IPS DF 4.7 (cell line): ENCODE measurements around the gene ZNF415.
"Not testable (repeated sequence)": the region's sequence is repeated elsewhere in the genome, so short reads cannot be mapped to it uniquely, and the experiment has no call there.

Source experiments
- DNase-seq: peaks from one replicate; pipeline ENCODE4 v3.0.0-alpha.2; 2013; ENCODE audit warnings: low spot score; ENCODE audit errors: extremely low read depth

Gene ZNF415

GRCh38 chr19:53102756-53103233 is 29.9 kb downstream of the ZNF415 start:
- DNase-seq = no peak

- no peak for DNase-seq
These were observed 30.4 kb downstream of the ZNF415 start for GRCh38 chr19:53102206-53102755.

DNA sequence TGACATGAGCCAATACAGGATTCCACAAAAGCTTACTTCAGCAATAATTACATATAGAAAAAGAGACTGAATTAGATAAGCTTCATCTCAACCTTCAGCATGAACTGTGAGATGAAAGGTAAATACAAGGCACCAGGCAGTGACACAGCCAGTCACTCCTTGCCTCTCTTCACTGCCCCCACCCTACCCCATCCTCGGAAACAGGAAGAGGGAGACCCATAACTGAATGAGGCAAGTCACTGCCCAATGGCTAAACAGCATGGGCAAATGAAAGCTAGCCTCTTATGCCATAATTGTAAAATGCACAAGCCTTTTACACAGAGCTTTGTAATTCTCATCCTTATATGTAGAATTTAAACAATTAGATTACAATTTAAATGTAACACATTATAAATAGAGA is 31.2 kb downstream of the ZNF415 start:
- DNase-seq = no peak

GRCh38 chr19:53098570-53098969 is 34.1 kb downstream of the ZNF415 start:
- DNase-seq = not testable (repeated sequence)

DNA sequence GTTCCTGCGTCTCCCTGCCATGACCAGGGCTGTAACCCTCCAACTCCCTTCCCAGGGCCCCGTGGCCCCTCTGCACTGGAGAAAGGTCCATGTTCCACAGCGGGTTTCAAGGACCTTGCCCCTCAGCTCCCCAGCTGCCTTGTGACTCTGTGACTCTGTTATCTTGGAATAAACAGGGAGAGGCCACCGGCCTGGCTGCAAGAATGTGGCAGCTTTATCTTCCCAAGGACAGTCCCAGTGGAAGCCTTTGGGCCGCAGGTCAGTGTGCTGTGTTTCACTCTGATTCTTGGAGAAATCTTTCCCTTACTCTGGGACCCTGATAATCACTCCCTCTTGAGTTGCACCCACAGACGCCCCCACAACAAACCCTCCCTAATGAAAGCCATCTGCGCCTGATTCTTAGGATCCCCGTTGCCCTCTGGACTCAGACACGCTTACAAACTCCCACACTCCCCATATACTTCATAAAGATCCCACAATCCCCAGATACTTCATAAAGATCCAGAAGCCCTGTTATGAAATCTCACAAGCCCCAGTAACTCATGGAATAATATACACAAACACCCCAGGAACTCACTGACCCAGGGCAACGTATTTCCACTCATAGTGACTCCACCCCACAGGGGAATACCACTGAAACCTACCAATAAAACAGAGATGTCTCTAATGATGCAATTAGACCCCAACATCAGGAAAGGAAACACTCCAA is 35.6 kb downstream of the ZNF415 start:
- not testable (repeated sequence) for DNase-seq

- not testable (repeated sequence) for DNase-seq
These were observed 36.1 kb downstream of the ZNF415 start for GRCh38 chr19:53096579-53096978.

DNA sequence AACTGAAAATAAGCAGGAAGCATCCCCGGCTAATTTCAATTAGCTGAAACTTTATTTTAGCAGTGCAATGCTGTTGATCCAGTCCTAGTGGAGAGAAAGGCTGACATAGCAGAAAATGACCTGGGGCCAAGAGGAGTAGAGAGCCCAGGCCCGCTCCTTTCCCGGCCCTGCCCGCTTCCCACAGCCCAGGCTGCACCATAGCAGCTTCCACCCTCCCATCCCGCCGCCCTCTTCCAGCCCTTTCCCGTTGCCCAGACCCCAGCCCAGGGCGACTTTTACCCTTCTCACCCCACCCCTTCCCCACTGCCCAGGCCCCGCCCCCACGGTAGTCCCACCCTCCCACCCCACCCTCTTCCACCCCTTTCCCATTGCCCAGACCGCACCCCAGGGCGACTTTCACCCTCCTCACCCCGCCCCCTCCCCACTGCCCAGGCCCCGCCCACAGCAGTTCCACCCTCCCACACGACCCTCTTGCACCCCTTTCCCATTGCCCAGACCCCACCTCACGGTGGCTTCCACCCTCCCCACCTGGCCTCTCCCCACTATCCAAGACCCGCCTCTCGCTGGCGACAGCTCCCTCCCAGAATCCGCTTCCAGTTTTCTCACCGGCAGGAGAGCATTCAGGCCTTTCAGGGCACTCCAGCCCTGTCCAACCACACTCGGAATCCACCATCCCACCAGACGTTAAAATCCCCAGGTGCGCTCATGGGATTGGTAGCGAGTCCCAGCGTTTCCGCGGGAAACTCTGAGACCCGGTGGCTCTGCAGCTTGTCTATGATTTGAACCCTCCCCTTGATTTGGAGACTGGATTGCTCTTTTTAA is 37.7 kb downstream of the ZNF415 start:
- DNase-seq = no peak

- no peak for DNase-seq
These were observed 40.0 kb downstream of the ZNF415 start for GRCh38 chr19:53092723-53093122.

GRCh38 chr19:53091413-53092254 is 41.1 kb downstream of the ZNF415 start:
- DNase-seq = no peak

GRCh38 chr19:53088091-53088490 is 44.6 kb downstream of the ZNF415 start:
- DNase-seq = no peak

- DNase-seq = no peak
These were observed 45.8 kb downstream of the ZNF415 start for GRCh38 chr19:53086949-53087348.

- DNase-seq = no peak
These were observed 47.2 kb downstream of the ZNF415 start for GRCh38 chr19:53085496-53085895.

DNA sequence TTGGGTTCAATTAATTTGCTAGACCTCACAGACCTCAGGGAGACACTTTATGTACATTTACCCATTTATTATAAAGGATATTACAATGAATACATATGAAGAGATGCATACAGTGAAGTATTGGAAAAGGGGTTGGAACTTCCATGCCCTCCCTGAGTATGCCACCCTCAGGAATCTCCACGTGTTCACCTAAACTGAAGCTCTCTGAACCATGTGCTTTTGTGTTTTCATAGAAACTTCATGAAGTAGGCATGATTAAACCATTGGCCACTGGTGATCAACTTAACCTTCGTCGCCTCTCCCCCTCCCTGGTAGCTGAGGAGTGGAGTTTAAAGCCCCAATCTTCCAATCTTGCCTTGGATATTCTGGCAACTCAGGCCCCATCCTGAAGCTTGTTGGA is 49.8 kb downstream of the ZNF415 start:
- DNase-seq = no peak

GRCh38 chr19:53079313-53079924 is 53.3 kb downstream of the ZNF415 start:
- DNase-seq = no peak

DNA sequence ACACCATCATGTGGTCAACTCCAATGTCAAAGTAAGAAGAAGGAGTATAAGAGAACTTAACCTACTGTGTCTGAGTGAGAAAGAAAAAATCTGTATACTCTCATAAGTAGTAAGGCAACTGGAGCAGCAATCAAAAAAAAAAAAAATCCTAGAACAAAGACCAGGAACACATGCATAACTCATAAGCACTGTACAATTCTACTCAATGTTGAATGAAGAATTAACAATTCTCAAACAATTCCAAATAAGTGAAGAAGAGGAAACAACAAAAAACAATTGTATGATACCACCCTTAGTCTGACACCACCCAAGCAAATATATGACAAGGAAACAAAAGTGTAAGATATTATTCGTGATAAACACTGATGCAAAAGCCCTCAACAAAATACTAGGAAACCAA is 54.0 kb downstream of the ZNF415 start:
- no peak for DNase-seq

- no peak for DNase-seq
These were observed 55.7 kb downstream of the ZNF415 start for GRCh38 chr19:53076984-53077383.

DNA sequence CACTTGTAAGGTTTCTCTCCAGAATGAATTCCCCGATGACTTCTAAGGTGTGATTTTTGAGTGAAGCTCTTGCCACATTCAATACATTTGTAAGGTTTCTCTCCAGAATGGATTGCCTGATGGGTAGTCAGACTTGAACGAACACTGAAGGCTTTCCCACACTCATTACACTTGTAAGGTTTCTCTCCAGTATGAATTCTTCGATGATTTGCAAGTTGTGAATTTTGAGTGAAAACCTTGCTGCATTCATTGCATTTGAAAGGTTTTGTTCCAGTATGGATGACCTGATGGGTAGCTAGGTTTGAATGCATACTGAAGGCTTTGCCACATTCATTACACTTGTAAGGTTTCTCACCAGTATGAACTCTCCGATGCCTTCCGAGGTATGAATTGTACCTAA is 63.9 kb downstream of the ZNF415 start:
- no peak for DNase-seq

DNA sequence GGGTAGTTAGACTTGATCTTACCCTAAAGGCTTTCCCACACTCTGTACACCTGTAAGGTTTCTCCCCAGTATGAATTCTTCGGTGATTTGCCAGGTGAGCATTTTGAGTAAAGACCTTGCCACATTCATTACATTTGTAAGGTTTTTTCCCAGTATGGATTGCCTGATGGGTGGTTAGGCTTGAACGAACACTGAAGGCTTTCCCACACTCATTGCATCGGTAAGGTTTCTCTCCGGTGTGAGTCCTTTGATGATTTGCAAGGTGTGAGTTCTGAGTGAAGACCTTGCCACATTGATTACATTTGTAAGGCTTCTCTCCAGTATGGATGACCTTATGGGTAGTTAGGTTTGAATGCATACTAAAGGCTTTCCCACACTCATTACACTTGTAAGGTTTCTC is 64.5 kb downstream of the ZNF415 start:
- no peak for DNase-seq

DNA sequence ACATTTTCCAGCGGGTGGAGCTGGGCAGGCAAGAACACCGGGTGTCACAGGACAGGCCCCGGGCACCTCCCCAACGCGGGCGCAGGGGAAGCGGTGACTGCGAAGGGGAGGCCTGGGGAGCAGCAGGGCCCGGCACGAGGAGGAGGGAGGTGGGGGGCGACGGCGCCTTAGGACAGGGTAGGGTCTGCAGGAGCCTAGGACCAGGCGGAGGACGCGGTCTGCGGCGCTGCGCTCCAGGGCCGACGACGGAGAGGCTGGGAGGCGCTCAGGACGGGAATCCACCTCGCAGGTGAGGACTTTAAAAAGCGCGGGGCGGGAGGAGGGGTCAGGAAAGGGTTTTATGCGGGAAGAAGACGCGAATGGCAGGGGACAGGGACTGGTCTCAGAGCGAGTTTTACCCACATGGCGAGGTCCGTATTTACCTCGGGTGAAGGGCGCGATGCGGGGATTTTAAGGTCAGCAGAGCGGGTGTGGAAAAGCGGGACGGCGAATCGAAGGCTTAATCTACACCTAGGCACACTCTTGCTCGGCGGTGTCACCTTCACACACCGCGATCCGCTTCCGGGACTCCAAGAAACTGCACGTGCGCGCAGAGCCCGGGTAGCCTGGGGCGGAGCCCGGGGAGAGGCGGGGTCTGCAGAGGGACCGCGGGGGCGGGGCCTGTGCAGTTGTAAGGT is 74.7 kb downstream of the ZNF415 start:
- no peak for DNase-seq
